ENCODE results near the gene ZMAT5. TPM values are rescaled to one million over a fixed set of nuclear protein-coding genes. Genes with fewer than 3 reads are reported as not detected.

Gene ZMAT5
- total RNA-seq, 1 experiment from 2014 or later: 16.0 TPM

GRCh38 chr22:29804985-29805384, 38.2 kb upstream of the ZMAT5 start:
- no peak overlapping the region for H2AFZ ChIP-seq (ENCODE audit: low read depth, low read length, poor library complexity, severe bottlenecking)

GRCh38 chr22:29803190-29803589, 36.4 kb upstream of the ZMAT5 start:
- H3K4me1 ChIP-seq (ENCODE audit: control insufficient read depth in 1 of 2, insufficient read depth in 2 of 2, low read length in 2 of 2): peaks cover 20 to 21% of the 10 kb centered on the region in 2 experiments
- no peaks in the 10 kb centered on the region for H3K79me2 ChIP-seq (ENCODE audit: insufficient read depth, low read length)
- H3K9me3 ChIP-seq (ENCODE audit: control insufficient read depth in 1 of 2, insufficient read depth in 1 of 2, low read depth in 1 of 2, low read length in 2 of 2): no peaks in the 10 kb centered on the region
- H2AFZ ChIP-seq (ENCODE audit: low read depth, low read length, poor library complexity, severe bottlenecking): no peak overlapping the region
- no peaks in the 10 kb centered on the region for H3K9me2 ChIP-seq (ENCODE audit: insufficient read depth)
- ATAC-seq (no peak), DNase-seq (ENCODE audit: low read depth, low spot score) (no peak)
- peaks cover 26 to 42% of the 10 kb centered on the region in 2 experiments; a peak in 3 of 4 replicates for H3K36me3 ChIP-seq (ENCODE audit: control insufficient read depth in 1 of 2, insufficient read depth in 2 of 2, low read length in 2 of 2)
- H3K4me3 ChIP-seq (replicated peaks in 1 of 2; ENCODE audit: low read depth in 1 of 2, low read length in 2 of 2): no peak overlapping the region
- no peak overlapping the region for H3K9ac ChIP-seq (ENCODE audit: low read length)
- no TSS peak for BruUV-seq (replicated peaks)
- no peaks in the 10 kb centered on the region for H3K27me3 ChIP-seq (ENCODE audit: insufficient read depth, low read length)
- ChIA-PET CTCF (no interaction called here), RAD21 (ENCODE audit: low non-redundant PET in 1 of 2, low total read pairs in 2 of 2, uncharacterized antibody in 2 of 2, unreplicated experiment in 2 of 2) (no interaction called here), POLR2A (no interaction called here)
- TF ChIP-seq EZH2 (IDR thresholded peaks at IDR 0.05): no peak
- TF ChIP-seq CBX3 (IDR thresholded peaks at IDR 0.05; ENCODE audit: low read depth): no peak
- no peak for TF ChIP-seq SIN3A (IDR thresholded peaks at IDR 0.05; ENCODE audit: low read depth)
- no peak for TF ChIP-seq RAD21 (IDR thresholded peaks at IDR 0.05; ENCODE audit: low read depth)
- TF ChIP-seq SRF (IDR thresholded peaks at IDR 0.05; ENCODE audit: low read depth): no peak
- H3K27ac ChIP-seq (ENCODE audit: low read depth, low read length): no peak overlapping the region
- intact Hi-C loops (cut with micrococcal nuclease): no loop called here
- no peak overlapping the region for H3K4me2 ChIP-seq (ENCODE audit: low read length)
- H4K20me1 ChIP-seq (ENCODE audit: insufficient read depth): no peaks in the 10 kb centered on the region

More at GRCh38 chr22:29804985-29805384, 38.2 kb upstream of the ZMAT5 start:
- POLR2A ChIA-PET: no interaction called here
- H3K4me2 ChIP-seq (ENCODE audit: low read length): no peak overlapping the region
- no peaks in the 10 kb centered on the region for H3K9me2 ChIP-seq (ENCODE audit: insufficient read depth)
- TF ChIP-seq ZBTB33 (IDR thresholded peaks at IDR 0.05; ENCODE audit: extremely low read depth, insufficient replicate concordance, low read length) (no peak), EZH2phosphoT487 (IDR thresholded peaks at IDR 0.05; ENCODE audit: borderline replicate concordance) (no peak), FOSL1 (IDR thresholded peaks at IDR 0.05; ENCODE audit: low read depth) (no peak), SRF (IDR thresholded peaks at IDR 0.05; ENCODE audit: low read depth) (no peak), POLR2AphosphoS5 (IDR thresholded peaks at IDR 0.05; ENCODE audit: low read depth, low read length) (no peak), ZFX (IDR thresholded peaks at IDR 0.05) (no peak), EZH2 (IDR thresholded peaks at IDR 0.05) (no peak), CEBPB (IDR thresholded peaks at IDR 0.05; ENCODE audit: low read depth) (no peak)
- H3K27ac ChIP-seq (ENCODE audit: low read depth, low read length): no peak overlapping the region
- H4K20me1 ChIP-seq (ENCODE audit: insufficient read depth): no peaks in the 10 kb centered on the region
- no peaks in the 10 kb centered on the region for H3K9me3 ChIP-seq (ENCODE audit: control insufficient read depth in 1 of 2, insufficient read depth in 1 of 2, low read depth in 1 of 2, low read length in 2 of 2)
- DNase-seq (ENCODE audit: low read depth, low spot score) (no peak), ATAC-seq (no peak)
- H3K4me3 ChIP-seq (replicated peaks in 1 of 2; ENCODE audit: low read depth in 1 of 2, low read length in 2 of 2): no peak overlapping the region
- RAD21 ChIA-PET (ENCODE audit: low non-redundant PET in 1 of 2, low total read pairs in 2 of 2, uncharacterized antibody in 2 of 2, unreplicated experiment in 2 of 2): no interaction called here
- CTCF ChIA-PET: no interaction called here
- no peak overlapping the region for H3K9ac ChIP-seq (ENCODE audit: low read length)
- BruUV-seq (replicated peaks): no TSS peak
- peaks cover 31 to 38% of the 10 kb centered on the region in 2 experiments; a peak in 3 of 4 replicates for H3K36me3 ChIP-seq (ENCODE audit: control insufficient read depth in 1 of 2, insufficient read depth in 2 of 2, low read length in 2 of 2)
- H3K27me3 ChIP-seq (ENCODE audit: insufficient read depth, low read length): no peaks in the 10 kb centered on the region
- H3K4me1 ChIP-seq (ENCODE audit: control insufficient read depth in 1 of 2, insufficient read depth in 2 of 2, low read length in 2 of 2): peaks cover 2 to 3% of the 10 kb centered on the region in 2 experiments; a peak in 3 of 4 replicates
- no peaks in the 10 kb centered on the region for H3K79me2 ChIP-seq (ENCODE audit: insufficient read depth, low read length)
- intact Hi-C loops (cut with micrococcal nuclease): no loop called here
